Spinal cord (tissue), 10 donors: ENCODE measurements around the gene CDK5R2. TPM values are rescaled to one million over a fixed set of nuclear protein-coding genes. Genes with fewer than 3 reads are reported as not detected.
A peak's percentile ranks its signal among the peaks of the same experiment; 100 is the strongest.

Source experiments
- DNase-seq, 6 donors: peaks; one replicate each; pipeline versions ENCODE4 v3.0.0 to v3.0.0-alpha.2; 2013 to 2015; ENCODE audit warnings: low spot score in 6 of 6, low read depth in 4 of 6
- H3K27ac ChIP-seq: one replicate; pipeline ENCODE4 v1.5.1; 2013; ENCODE audit warnings: low read depth, low read length, control low read depth
- H3K27me3 ChIP-seq: one replicate; pipeline ENCODE4 v1.6.1; 2013; ENCODE audit warnings: low read length; ENCODE audit not compliant: control insufficient read depth, insufficient read depth
- H3K36me3 ChIP-seq: one replicate; pipeline ENCODE4 v1.6.1; 2013; ENCODE audit warnings: low read length; ENCODE audit not compliant: control insufficient read depth, insufficient read depth
- H3K4me1 ChIP-seq: one replicate; pipeline ENCODE4 v1.6.1; 2013; ENCODE audit warnings: low read length; ENCODE audit not compliant: control insufficient read depth, insufficient read depth
- H3K4me3 ChIP-seq: one replicate; pipeline ENCODE4 v1.5.1; 2013; ENCODE audit warnings: low read depth, low read length, control low read depth
- H3K9me3 ChIP-seq: one replicate; pipeline ENCODE4 v1.6.1; 2013; ENCODE audit warnings: low read length; ENCODE audit not compliant: control insufficient read depth, insufficient read depth
- WGBS: methylation state at CpG from one replicate; pipeline ENCODE4 v1.1.5; 2013; ENCODE audit warnings: missing lambda C conversion rate; ENCODE audit not compliant: insufficient coverage; 5-methylcytosine and 5-hydroxymethylcytosine counted together
- polyA plus RNA-seq, 2 donors: library from polyadenylated mRNA; unstranded; fragments of 120-200 nt; gene quantifications; one replicate each; pipeline ENCODE4 v1.2.1, GENCODE V29; 2013; ENCODE audit not compliant: insufficient read length in 2 of 2
- small RNA-seq: library from RNA; depleted of rRNA; stranded (forward); fragments of <200 nt; gene quantifications from one replicate; pipeline ENCODE3, GENCODE V24; 2014; ENCODE audit warnings: low replicate concordance
- total RNA-seq, 2 donors: library from RNA; depleted of rRNA in 1 of 2; stranded (reverse); fragments of 120-200 nt in 1 of 2; fragments of >200 nt in 1 of 2; gene quantifications; one replicate each; pipeline versions ENCODE4 v1.2.3 to v1.2.4, GENCODE V29; 2013 to 2014
- donor health status: healthy.

The CDK5R2 gene
- total and polyA plus RNA-seq, 4 donors: 2.9 to 66.1 (median 34.9) TPM

DNA sequence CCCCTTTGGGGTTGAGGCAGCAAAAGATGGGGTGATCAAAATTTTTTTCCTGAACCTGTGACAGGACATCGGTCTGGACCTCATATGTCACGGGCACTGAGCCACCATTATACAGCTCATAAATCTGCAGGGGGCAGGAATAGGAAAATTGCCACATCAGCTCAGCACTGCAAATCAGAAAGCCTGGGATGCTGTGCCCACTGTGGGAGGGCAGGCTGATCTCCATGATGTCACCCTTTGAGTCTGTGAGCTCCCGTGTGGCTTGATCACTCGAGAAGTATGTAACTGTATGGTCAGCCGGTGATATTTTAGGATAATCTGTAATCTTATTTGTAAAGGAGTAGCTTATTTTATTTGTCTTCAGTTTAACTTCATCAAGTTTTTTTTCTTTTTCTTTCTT is 51.4 kb downstream of the CDK5R2 start:
- no peaks in the 10 kb centered on the region for H3K36me3 ChIP-seq
- no peak overlapping the region for H3K27ac ChIP-seq
- peaks cover 33% of the 10 kb centered on the region for H3K27me3 ChIP-seq
- no CpG with 5 or more reads among the region's 5 CpGs for WGBS
- DNase-seq: no peak
- H3K4me3 ChIP-seq: no peak overlapping the region
- H3K4me1 ChIP-seq: no peaks in the 10 kb centered on the region
- H3K9me3 ChIP-seq: no peaks in the 10 kb centered on the region

Small RNA genes lying within 50 kb of the gene (small RNA-seq; reads per million reads assigned to genes)
- gene MIR375 (31.0 reads per million, percentile 97 among the genes with 10 or more reads in this experiment), gene RNU6-642P (not detected)

Other genes starting within 250 kb of the CDK5R2 start
- 10 to 100 TPM; 14.2 to 29.8 TPM for gene TTLL4, start 248.8 kb upstream of the CDK5R2 start, total RNA-seq
- 10 to 100 TPM; 29.0 to 37.4 TPM for gene TTLL4, start 248.8 kb upstream of the CDK5R2 start, polyA plus RNA-seq
- gene CYP27A1, start 177.5 kb upstream of the CDK5R2 start, total RNA-seq: 10 to 100 TPM; 12.1 to 49.0 TPM
- 10 to 100 TPM; 10.3 to 18.5 TPM for gene CYP27A1, start 177.5 kb upstream of the CDK5R2 start, polyA plus RNA-seq
- under 1 TPM in 1 of 2 donors, not detected in 1; 0.06 TPM for gene PRKAG3, start 127.9 kb upstream of the CDK5R2 start, total RNA-seq
- under 1 TPM in 1 of 2 donors, not detected in 1; 0.23 TPM for gene PRKAG3, start 127.9 kb upstream of the CDK5R2 start, polyA plus RNA-seq
- gene WNT6, start 99.9 kb upstream of the CDK5R2 start, total RNA-seq: 1 to 10 TPM; 1.6 to 6.5 TPM
- 1 to 10 TPM; 1.7 to 9.7 TPM for gene WNT6, start 99.9 kb upstream of the CDK5R2 start, polyA plus RNA-seq
- under 1 TPM in 1 of 2 donors, not detected in 1; 0.17 TPM for gene WNT10A, start 78.8 kb upstream of the CDK5R2 start, total RNA-seq
- gene WNT10A, start 78.8 kb upstream of the CDK5R2 start, polyA plus RNA-seq: under 1 TPM; 0.29 to 0.35 TPM
- not detected for gene FEV, start 25.5 kb downstream of the CDK5R2 start, total RNA-seq
- gene FEV, start 25.5 kb downstream of the CDK5R2 start, polyA plus RNA-seq: under 1 TPM; 0.11 to 0.14 TPM
- not detected for gene CRYBA2, start 33.8 kb downstream of the CDK5R2 start, total RNA-seq
- gene CRYBA2, start 33.8 kb downstream of the CDK5R2 start, polyA plus RNA-seq: under 1 TPM; 0.63 to 0.76 TPM
- gene CFAP65, start 81.8 kb downstream of the CDK5R2 start, total RNA-seq: 1 to 10 TPM in 1 of 2 donors, under 1 TPM in 1; 0.79 to 4.8 TPM
- gene CFAP65, start 81.8 kb downstream of the CDK5R2 start, polyA plus RNA-seq: 1 to 10 TPM; 5.3 to 9.0 TPM
- gene IHH, start 101.3 kb downstream of the CDK5R2 start, total RNA-seq: under 1 TPM; 0.28 to 0.30 TPM
- gene IHH, start 101.3 kb downstream of the CDK5R2 start, polyA plus RNA-seq: under 1 TPM; 0.39 to 0.59 TPM
- 10 to 100 TPM; 11.4 to 12.7 TPM for gene NHEJ1, start 201.1 kb downstream of the CDK5R2 start, total RNA-seq
- 10 to 100 TPM in 1 of 2 donors, 1 to 10 TPM in 1; 9.8 to 10.9 TPM for gene NHEJ1, start 201.1 kb downstream of the CDK5R2 start, polyA plus RNA-seq
- gene SLC23A3, start 210.4 kb downstream of the CDK5R2 start, total RNA-seq: 1 to 10 TPM in 1 of 2 donors, under 1 TPM in 1; 0.69 to 1.7 TPM
- gene SLC23A3, start 210.4 kb downstream of the CDK5R2 start, polyA plus RNA-seq: 1 to 10 TPM in 1 of 2 donors, under 1 TPM in 1; 0.17 to 2.4 TPM
- gene CNPPD1, start 217.3 kb downstream of the CDK5R2 start, total RNA-seq: 10 to 100 TPM; 27.5 to 37.8 TPM
- 10 to 100 TPM; 53.7 to 57.5 TPM for gene CNPPD1, start 217.3 kb downstream of the CDK5R2 start, polyA plus RNA-seq
- 10 to 100 TPM; 64.6 to 78.6 TPM for gene RETREG2, start 218.6 kb downstream of the CDK5R2 start, total RNA-seq
- gene RETREG2, start 218.6 kb downstream of the CDK5R2 start, polyA plus RNA-seq: 100 to 1,000 TPM; 170 to 188 TPM
- 10 to 100 TPM; 14.5 to 40.5 TPM for gene ZFAND2B, start 247.1 kb downstream of the CDK5R2 start, total RNA-seq
- gene ZFAND2B, start 247.1 kb downstream of the CDK5R2 start, polyA plus RNA-seq: 10 to 100 TPM; 37.2 to 46.4 TPM